SU-DHL-6 (cell line): Measurements from ENCODE around the gene SPOCD1.

Experiments
- H2AFZ ChIP-seq: fragments of 200-600 bp; sonication (generic); 2 replicates; pipeline ENCODE4 v1.6.1; 2014; ENCODE audit warnings: low read depth, mild to moderate bottlenecking, moderate library complexity, mixed read lengths, antibody characterized with exemption, low read length; ENCODE audit not compliant: severe bottlenecking
- H3F3A ChIP-seq: fragments of 200-600 bp; shearing (Covaris generic); 2 replicates; pipeline ENCODE4 v1.6.0; 2016; ENCODE audit warnings: antibody characterized with exemption, mild to moderate bottlenecking; ENCODE audit not compliant: insufficient read depth
- H3K27ac ChIP-seq: fragments of 200-600 bp; sonication (generic); 2 replicates; pipeline ENCODE4 v1.5.1; 2016; ENCODE audit warnings: low read depth, mild to moderate bottlenecking, low read length, moderate library complexity, mixed read lengths
- H3K27me3 ChIP-seq: fragments of 200-600 bp; sonication (generic), shearing (Covaris generic); 2 replicates; pipeline ENCODE4 v1.6.0; 2014; ENCODE audit warnings: mild to moderate bottlenecking, low read length
- H3K36me3 ChIP-seq: fragments of 200-600 bp; sonication (generic); 2 replicates; pipeline ENCODE4 v1.6.1; 2014; ENCODE audit warnings: mild to moderate bottlenecking, low read length, mixed read lengths
- H3K4me2 ChIP-seq: fragments of 300-600, 200-600 bp; shearing (Covaris generic), sonication (generic); 2 replicates; pipeline ENCODE4 v1.6.0; 2014; ENCODE audit warnings: low read length, low read depth, mild to moderate bottlenecking; ENCODE audit not compliant: poor library complexity, severe bottlenecking
- H3K4me3 ChIP-seq: fragments of 200-600 bp; sonication (generic); 2 replicates; pipeline ENCODE4 v1.5.1; 2014; ENCODE audit warnings: antibody characterized with exemption, low read length, mild to moderate bottlenecking, mixed read lengths; ENCODE audit not compliant: insufficient read depth, poor library complexity, severe bottlenecking
- H3K79me2 ChIP-seq: fragments of 200-600 bp; sonication (generic); 2 replicates; pipeline ENCODE4 v1.6.1; 2014; ENCODE audit warnings: mild to moderate bottlenecking, low read length, moderate library complexity; ENCODE audit not compliant: insufficient read depth
- H3K9ac ChIP-seq: fragments of 200-600 bp; sonication (generic); 2 replicates; pipeline ENCODE4 v1.7.0; 2014; ENCODE audit warnings: mild to moderate bottlenecking, low read length
- H3K9me2 ChIP-seq: fragments of 200-600 bp; sonication (generic); replicated peaks from 2 replicates; pipeline ENCODE4 v1.6.1; 2014; ENCODE audit warnings: low read length; ENCODE audit not compliant: insufficient read depth
- H3K9me3 ChIP-seq: fragments of 200-600 bp; sonication (generic); 2 replicates; pipeline ENCODE4 v1.6.1; 2014; ENCODE audit warnings: low read length, mixed read lengths; ENCODE audit not compliant: insufficient read depth
- H4K20me1 ChIP-seq: fragments of 200-600 bp; sonication (generic); 2 replicates; pipeline ENCODE4 v1.6.1; 2014; ENCODE audit warnings: low read depth, mild to moderate bottlenecking, antibody characterized with exemption, low read length, moderate library complexity, mixed read lengths
- CTCF ChIP-seq: fragments of 200-600 bp; sonication (generic); IDR thresholded peaks from one replicate; pipeline ENCODE4 v1.5.1; 2017; ENCODE audit warnings: antibody characterized with exemption, mild to moderate bottlenecking, low read length, moderate library complexity; ENCODE audit not compliant: insufficient read depth, poor library complexity, severe bottlenecking
- EZH2phosphoT487 ChIP-seq: fragments of 200-600 bp; sonication (generic), shearing (Covaris generic); conservative IDR thresholded peaks from 2 replicates; pipeline ENCODE4 v1.6.1; 2018; ENCODE audit warnings: mild to moderate bottlenecking, antibody characterized with exemption, low read length, moderate library complexity, mixed read lengths

SPOCD1 gene

GRCh38 chr1:31781756-31782371 lies 34.0 kb downstream of the SPOCD1 start:
- no peaks in the 10 kb centered on the region for H4K20me1 ChIP-seq
- H3F3A ChIP-seq = 0 out of 2 replicates have a peak, but pooled peaks cover 4% of the 10 kb centered on the region
- H3K27me3 ChIP-seq = no peaks in the 10 kb centered on the region
- H3K9me2 ChIP-seq = no peaks in the 10 kb centered on the region
- no peaks in the 10 kb centered on the region for H3K36me3 ChIP-seq
- H3K4me2 ChIP-seq = no peak overlapping the region
- no peak overlapping the region for H3K9ac ChIP-seq
- no peaks in the 10 kb centered on the region for H3K9me3 ChIP-seq
- TF ChIP-seq EZH2phosphoT487 = no peak
- TF ChIP-seq CTCF = no peak
- H3K79me2 ChIP-seq = no peaks in the 10 kb centered on the region
- H3K4me3 ChIP-seq = no peak overlapping the region
- H2AFZ ChIP-seq = no peak overlapping the region
- no peak overlapping the region for H3K27ac ChIP-seq

GRCh38 chr1:31781138-31781755 lies 34.6 kb downstream of the SPOCD1 start:
- Histone ChIP-seq H4K20me1 (no peaks in the 10 kb centered on the region), H3K79me2 (no peaks in the 10 kb centered on the region), H3K4me2 (no peak overlapping the region), H3K36me3 (no peaks in the 10 kb centered on the region), H3F3A (0 out of 2 replicates have a peak, but pooled peaks cover 3% of the 10 kb centered on the region), H3K9me3 (no peaks in the 10 kb centered on the region), H3K9me2 (no peaks in the 10 kb centered on the region), H3K9ac (no peak overlapping the region), H3K4me3 (no peak overlapping the region), H3K27me3 (no peaks in the 10 kb centered on the region), H2AFZ (no peak overlapping the region), H3K27ac (no peak overlapping the region)
- TF ChIP-seq CTCF (no peak), EZH2phosphoT487 (no peak)

GRCh38 chr1:31780632-31781031 lies 35.2 kb downstream of the SPOCD1 start:
- no peak overlapping the region for H2AFZ ChIP-seq
- no peak overlapping the region for H3K4me3 ChIP-seq
- no peaks in the 10 kb centered on the region for H3F3A ChIP-seq
- TF ChIP-seq CTCF (no peak), EZH2phosphoT487 (no peak)
- no peaks in the 10 kb centered on the region for H3K9me3 ChIP-seq
- no peak overlapping the region for H3K9ac ChIP-seq
- H4K20me1 ChIP-seq = no peaks in the 10 kb centered on the region
- H3K36me3 ChIP-seq = no peaks in the 10 kb centered on the region
- no peaks in the 10 kb centered on the region for H3K27me3 ChIP-seq
- H3K27ac ChIP-seq = no peak overlapping the region
- no peaks in the 10 kb centered on the region for H3K9me2 ChIP-seq
- H3K79me2 ChIP-seq = no peaks in the 10 kb centered on the region
- no peak overlapping the region for H3K4me2 ChIP-seq
